Kidney (tissue), 14 donors: Measurements from ENCODE around the gene PITPNM3. TPM values are rescaled to one million over a fixed set of nuclear protein-coding genes. Genes with fewer than 3 reads are reported as not detected.

Experiments
- DNase-seq, 5 donors: peaks; one replicate each; pipeline ENCODE4 v3.0.0-alpha.2; 2013 to 2020
- FAIRE-seq: peaks from 2 replicates; lab custom pipeline; 2012; peaks lifted over from hg19 to GRCh38; lab: Jason Lieb, UNC
- H3K27ac ChIP-seq, 2 donors: one replicate each; pipeline ENCODE4 v1.7.0; 2013; ENCODE audit warnings: low read depth in 2 of 2, low read length in 2 of 2, inconsistent platforms in 1 of 2
- H3K27me3 ChIP-seq: one replicate; pipeline ENCODE4 v1.7.1; 2013; ENCODE audit warnings: low read length, inconsistent platforms; ENCODE audit not compliant: control insufficient read depth, insufficient read depth
- H3K36me3 ChIP-seq, 3 donors: one replicate each; pipeline versions ENCODE4 v1.7.0 to v1.7.1; 2013; ENCODE audit warnings: low read length in 3 of 3, control low read depth in 1 of 3, inconsistent platforms in 1 of 3; ENCODE audit not compliant: insufficient read depth in 3 of 3, control insufficient read depth in 2 of 3
- H3K4me1 ChIP-seq, 3 donors: one replicate each; pipeline versions ENCODE4 v1.7.0 to v1.7.1; 2013; ENCODE audit warnings: low read length in 3 of 3, inconsistent platforms in 1 of 3, low read depth in 1 of 3; ENCODE audit not compliant: control insufficient read depth in 2 of 3, insufficient read depth in 2 of 3
- H3K4me3 ChIP-seq, 3 donors: one replicate each; pipeline versions ENCODE4 v1.7.0 to v1.8.1; 2013; ENCODE audit warnings: low read length in 3 of 3, control low read depth in 1 of 3, inconsistent platforms in 1 of 3
- H3K9ac ChIP-seq, 3 donors: one replicate each; pipeline versions ENCODE4 v1.7.0 to v1.7.1; 2013; ENCODE audit warnings: low read length in 3 of 3, control low read depth in 1 of 3, inconsistent platforms in 1 of 3
- H3K9me3 ChIP-seq, 3 donors: one replicate each; pipeline versions ENCODE4 v1.7.0 to v1.7.1; 2013; ENCODE audit warnings: low read length in 3 of 3, control low read depth in 1 of 3, inconsistent platforms in 1 of 3; ENCODE audit not compliant: control insufficient read depth in 2 of 3, insufficient read depth in 1 of 3
- intact Hi-C: fragments of 100-400 bp; cut with DNase I; formaldehyde crosslinking; loops from one replicate; pipeline ENCODE4 v1.11.1; 2022
- polyA plus RNA-seq: library from polyadenylated mRNA; stranded (reverse); fragments of 350-450 nt; fragmentation: Illumina TruSeq; extraction: RNeasy Lipid Tissue Mini Kit (QIAGEN cat#74804); gene quantifications from one replicate; pipeline ENCODE4 v1.2.3, GENCODE V29; 2014; ENCODE audit warnings: low read depth, low replicate concordance; ENCODE audit not compliant: insufficient read depth
- total RNA-seq: library from RNA; stranded (reverse); fragmentation: NEBNext Ultra II Directional; extraction: Animal tissue kit (Norgen Biotek cat#: 25700); gene quantifications from one replicate; pipeline ENCODE4 v1.2.1, GENCODE V29; 2021
- TF ChIP-seq, protein P1 (sequence below): IDR thresholded peaks from 3 replicates; pipeline ENCODE4 v1.5.1; 2012; ENCODE audit warnings: mild to moderate bottlenecking, moderate library complexity, borderline replicate concordance; ENCODE audit not compliant: insufficient read depth; ENCODE audit errors: extremely low read depth
- donor health status: control.
- donor health status: control.
- donor health status: control.
- donor health status: control.
- donor health status: control.
- donor health status: DM: yes; HTN: yes; CAD: no.
- donor health status: Normal renal cell carcinoma (clear cell type).

The PITPNM3 gene
- total and polyA plus RNA-seq, 2 donors from 2014 or later = 1.8 to 9.1 TPM

- TF ChIP-seq, protein P1, sequence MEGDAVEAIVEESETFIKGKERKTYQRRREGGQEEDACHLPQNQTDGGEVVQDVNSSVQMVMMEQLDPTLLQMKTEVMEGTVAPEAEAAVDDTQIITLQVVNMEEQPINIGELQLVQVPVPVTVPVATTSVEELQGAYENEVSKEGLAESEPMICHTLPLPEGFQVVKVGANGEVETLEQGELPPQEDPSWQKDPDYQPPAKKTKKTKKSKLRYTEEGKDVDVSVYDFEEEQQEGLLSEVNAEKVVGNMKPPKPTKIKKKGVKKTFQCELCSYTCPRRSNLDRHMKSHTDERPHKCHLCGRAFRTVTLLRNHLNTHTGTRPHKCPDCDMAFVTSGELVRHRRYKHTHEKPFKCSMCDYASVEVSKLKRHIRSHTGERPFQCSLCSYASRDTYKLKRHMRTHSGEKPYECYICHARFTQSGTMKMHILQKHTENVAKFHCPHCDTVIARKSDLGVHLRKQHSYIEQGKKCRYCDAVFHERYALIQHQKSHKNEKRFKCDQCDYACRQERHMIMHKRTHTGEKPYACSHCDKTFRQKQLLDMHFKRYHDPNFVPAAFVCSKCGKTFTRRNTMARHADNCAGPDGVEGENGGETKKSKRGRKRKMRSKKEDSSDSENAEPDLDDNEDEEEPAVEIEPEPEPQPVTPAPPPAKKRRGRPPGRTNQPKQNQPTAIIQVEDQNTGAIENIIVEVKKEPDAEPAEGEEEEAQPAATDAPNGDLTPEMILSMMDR = no peak
- H3K4me1 ChIP-seq = peaks cover 0 to 31% (median 4%) of the 10 kb centered on the region in 3 donors
- peak overlapping the region in 1 of 2 donors; percentile 63 for H3K27ac ChIP-seq
- H3K27me3 ChIP-seq = no peaks in the 10 kb centered on the region
- no peaks in the 10 kb centered on the region for H3K36me3 ChIP-seq
- DNase-seq (peak in 2 of 5 donors; percentile 19 to 75), FAIRE-seq (no peak)
- no peaks in the 10 kb centered on the region for H3K9me3 ChIP-seq
- no peak overlapping the region for H3K4me3 ChIP-seq
- no peak overlapping the region for H3K9ac ChIP-seq
- intact Hi-C loops = no loop called here
These were observed 62.0 kb downstream of the PITPNM3 start for GRCh38 chr17:6494239-6494941.

DNA sequence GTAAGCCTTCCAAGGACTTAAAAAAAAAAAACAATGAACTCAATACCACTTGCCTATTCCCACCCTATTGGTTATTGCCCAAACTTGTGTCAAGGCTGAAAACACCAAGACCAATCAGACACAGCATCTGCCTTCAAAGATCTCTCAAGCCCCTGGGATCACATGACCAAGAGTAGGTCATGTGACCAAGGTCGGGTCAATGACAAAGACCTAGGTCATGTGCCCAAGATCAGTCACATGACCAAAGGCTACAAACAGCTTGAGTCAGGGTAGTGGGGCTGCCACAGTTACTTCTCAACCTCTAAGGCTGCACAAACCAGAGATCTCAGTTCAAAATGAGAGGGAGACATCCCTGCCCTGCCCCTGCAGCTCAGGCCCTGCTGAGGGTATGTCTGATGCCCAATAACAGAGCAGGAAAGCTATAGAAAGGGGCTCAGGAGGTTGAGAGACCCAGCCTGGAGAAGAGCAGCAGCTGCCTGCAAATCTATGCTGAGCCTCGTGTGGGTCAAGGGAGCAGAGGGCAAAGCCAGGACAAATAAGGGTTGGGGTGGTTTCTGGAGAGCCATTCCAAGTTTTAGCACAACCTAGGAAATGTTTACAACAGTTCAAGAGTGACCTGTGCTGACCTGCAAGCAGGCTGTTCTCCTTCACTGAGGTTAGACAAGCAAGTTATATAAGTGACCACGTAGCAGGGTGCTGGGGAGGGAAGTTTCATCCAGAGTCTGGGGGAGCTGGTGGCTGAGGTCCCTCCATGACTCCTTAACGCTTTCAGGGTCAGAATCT lies 63.3 kb downstream of the PITPNM3 start:
- TF ChIP-seq, protein P1 = no peak
- intact Hi-C loops = no loop called here
- Histone ChIP-seq H3K9ac (no peak overlapping the region), H3K4me1 (peaks cover 0 to 35% (median 4%) of the 10 kb centered on the region in 3 donors), H3K4me3 (no peak overlapping the region), H3K27ac (peak overlapping the region in 1 of 2 donors; percentile 63), H3K9me3 (no peaks in the 10 kb centered on the region), H3K36me3 (no peaks in the 10 kb centered on the region), H3K27me3 (no peaks in the 10 kb centered on the region)
- FAIRE-seq (no peak), DNase-seq (peak in 4 of 5 donors; percentile 12 to 76 (median 29))

- TF ChIP-seq, protein P1 = no peak
- peaks cover 0 to 30% (median 4%) of the 10 kb centered on the region in 3 donors for H3K4me1 ChIP-seq
- no peak overlapping the region for H3K4me3 ChIP-seq
- intact Hi-C loops = no loop called here
- H3K36me3 ChIP-seq = no peaks in the 10 kb centered on the region
- FAIRE-seq = no peak
- H3K9me3 ChIP-seq = no peaks in the 10 kb centered on the region
- no peak overlapping the region for H3K27ac ChIP-seq
- H3K27me3 ChIP-seq = no peaks in the 10 kb centered on the region
- peak in 1 of 5 donors; percentile 31 for DNase-seq
- H3K9ac ChIP-seq = no peak overlapping the region
These were observed 65.2 kb downstream of the PITPNM3 start for GRCh38 chr17:6491071-6491700.
